Calu3 (cell line): Measurements from ENCODE around the gene ZNF536. TPM values are rescaled to one million over a fixed set of nuclear protein-coding genes. Genes with fewer than 3 reads are reported as not detected.
"Not testable (repeated sequence)": the region's sequence is repeated elsewhere in the genome, so short reads cannot be mapped to it uniquely, and the experiment has no call there.

ENCODE experiments used
- BruUV-seq: library from RNA; stranded (reverse); fragments of 400-500 nt; replicated peaks from 2 replicates; lab custom pipeline; 2021; lab: Mats Ljungman, UMichigan
- CTCF ChIA-PET: fragments of 300-600 bp; sonication (Branson Sonifier 250); formaldehyde crosslinking; loops from one replicate; lab custom pipeline; 2022; ENCODE audit warnings: antibody characterized with exemption; lab: Charles Lee
- DNase-seq: peaks from one replicate; pipeline ENCODE4 v3.0.0; 2022
- H3K27ac Mint-ChIP-seq: one replicate; pipeline ENCODE4 v1.8.0; 2022; ENCODE audit warnings: mixed read lengths; ENCODE audit not compliant: unreplicated experiment
- H3K27me3 Mint-ChIP-seq: one replicate; pipeline ENCODE4 v1.8.0; 2022; ENCODE audit warnings: mixed read lengths; ENCODE audit not compliant: unreplicated experiment
- H3K36me3 Mint-ChIP-seq: one replicate; pipeline ENCODE4 v1.8.0; 2022; ENCODE audit warnings: mild to moderate bottlenecking, moderate library complexity, mixed read lengths; ENCODE audit not compliant: insufficient read depth, unreplicated experiment
- H3K4me1 Mint-ChIP-seq: one replicate; pipeline ENCODE4 v1.8.0; 2022; ENCODE audit warnings: mild to moderate bottlenecking, low read depth, mixed read lengths; ENCODE audit not compliant: unreplicated experiment
- H3K4me3 Mint-ChIP-seq: one replicate; pipeline ENCODE4 v1.8.0; 2022; ENCODE audit warnings: mild to moderate bottlenecking, low read depth, moderate library complexity, mixed read lengths; ENCODE audit not compliant: unreplicated experiment
- H3K9me3 Mint-ChIP-seq: one replicate; pipeline ENCODE4 v1.8.0; 2022; ENCODE audit warnings: low read depth, mixed read lengths; ENCODE audit not compliant: unreplicated experiment
- CTCF ChIP-seq: fragments of 200-600 bp; IDR thresholded peaks from one replicate; pipeline ENCODE4 v1.8.0; 2022; ENCODE audit warnings: antibody characterized with exemption; ENCODE audit not compliant: unreplicated experiment
- intact Hi-C: fragments of 100-400 bp; cut with micrococcal nuclease; formaldehyde crosslinking; loops from one replicate; pipeline ENCODE4 v1.10.0; 2022; ENCODE audit not compliant: unreplicated experiment
- total RNA-seq: library from RNA; stranded (reverse); gene quantifications from 2 replicates; pipeline ENCODE4 v1.2.3, GENCODE V29; 2022

Gene ZNF536
- total RNA-seq, 1 experiment from 2014 or later: not detected

- H3K27me3 Mint-ChIP-seq: no peaks in the 10 kb centered on the region
- no peak for TF ChIP-seq CTCF
- no peaks in the 10 kb centered on the region for H3K36me3 Mint-ChIP-seq
- peaks cover 8% of the 10 kb centered on the region for H3K9me3 Mint-ChIP-seq
- CTCF ChIA-PET: no interaction called here
- no peak for DNase-seq
- no TSS peak for BruUV-seq
- no peak overlapping the region for H3K4me3 Mint-ChIP-seq
- intact Hi-C loops: no loop called here
- no peaks in the 10 kb centered on the region for H3K4me1 Mint-ChIP-seq
- no peak overlapping the region for H3K27ac Mint-ChIP-seq
These were observed 36.6 kb downstream of the ZNF536 start for GRCh38 chr19:30408734-30409301.

- H3K4me3 Mint-ChIP-seq: no peak overlapping the region
- no TSS peak for BruUV-seq
- H3K9me3 Mint-ChIP-seq: peaks cover 8% of the 10 kb centered on the region
- no peaks in the 10 kb centered on the region for H3K27me3 Mint-ChIP-seq
- intact Hi-C loops: no loop called here
- TF ChIP-seq CTCF: no peak
- CTCF ChIA-PET: no interaction called here
- H3K36me3 Mint-ChIP-seq: no peaks in the 10 kb centered on the region
- no peak overlapping the region for H3K27ac Mint-ChIP-seq
- H3K4me1 Mint-ChIP-seq: no peaks in the 10 kb centered on the region
- no peak for DNase-seq
These were observed 39.5 kb downstream of the ZNF536 start for GRCh38 chr19:30411714-30412113.

DNA sequence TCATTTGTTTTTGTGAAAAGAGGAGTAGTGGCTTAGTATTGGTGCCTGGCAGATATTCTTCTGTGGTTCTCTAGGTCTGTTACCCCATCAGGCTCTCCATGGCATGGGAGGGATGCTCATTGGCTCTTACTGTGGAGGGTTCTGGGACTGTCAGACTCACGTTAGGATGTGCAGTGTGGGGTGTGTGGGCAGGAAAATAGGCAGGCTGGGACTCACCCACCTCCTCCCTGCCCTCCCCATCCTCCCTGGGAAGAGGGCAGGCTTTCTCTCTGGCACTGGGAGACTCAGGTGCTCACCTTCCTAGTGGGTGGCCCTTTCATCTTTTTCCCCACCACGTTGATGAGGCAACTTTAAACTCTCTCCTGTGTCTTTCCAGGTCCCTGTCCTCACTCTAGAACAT is 44.2 kb downstream of the ZNF536 start:
- CTCF ChIA-PET: no interaction called here
- H3K27ac Mint-ChIP-seq: no peak overlapping the region
- no TSS peak for BruUV-seq
- intact Hi-C loops: no loop called here
- H3K4me1 Mint-ChIP-seq: no peaks in the 10 kb centered on the region
- H3K9me3 Mint-ChIP-seq: peaks cover 15% of the 10 kb centered on the region
- H3K4me3 Mint-ChIP-seq: no peak overlapping the region
- no peaks in the 10 kb centered on the region for H3K27me3 Mint-ChIP-seq
- no peak for DNase-seq
- no peak for TF ChIP-seq CTCF
- no peaks in the 10 kb centered on the region for H3K36me3 Mint-ChIP-seq

- CTCF ChIA-PET, DNase-seq, H3K4me1 Mint-ChIP-seq, H3K27ac Mint-ChIP-seq, H3K27me3 Mint-ChIP-seq, H3K36me3 Mint-ChIP-seq, BruUV-seq, H3K4me3 Mint-ChIP-seq, intact Hi-C loops: not testable (repeated sequence)
- peaks cover 15% of the 10 kb centered on the region for H3K9me3 Mint-ChIP-seq
These were observed 45.0 kb downstream of the ZNF536 start for GRCh38 chr19:30417166-30417565.

DNA sequence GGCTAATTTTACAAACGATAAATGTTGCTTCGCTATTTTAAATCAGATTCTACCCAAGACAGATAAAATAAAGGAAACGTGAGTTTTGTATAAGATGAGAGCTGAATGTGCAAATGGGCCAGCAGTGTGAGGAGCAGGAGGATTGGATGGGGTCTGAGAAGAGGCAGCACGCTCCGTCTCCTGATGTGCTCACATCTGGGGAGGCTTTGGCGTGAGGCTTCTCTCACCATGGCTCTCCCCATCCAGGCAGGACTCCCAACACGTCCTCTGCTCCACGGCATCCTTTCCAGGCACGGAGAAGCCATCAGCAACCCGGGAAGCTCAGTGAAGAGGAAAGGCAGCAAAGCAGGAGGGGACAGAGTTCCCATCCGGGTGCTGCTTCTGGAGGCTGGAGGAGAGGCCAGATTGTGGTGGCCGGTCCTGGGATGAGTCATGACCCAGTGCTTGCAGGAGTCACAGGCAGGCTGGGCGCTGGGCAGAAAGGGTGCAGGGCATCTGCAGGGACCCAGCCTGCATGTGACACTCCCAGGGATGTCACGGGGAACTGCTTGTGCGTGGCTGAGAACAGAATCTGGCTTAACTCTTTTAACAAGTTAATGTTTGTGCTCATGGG is 47.5 kb downstream of the ZNF536 start:
- peaks cover 19% of the 10 kb centered on the region for H3K9me3 Mint-ChIP-seq
- no peak for DNase-seq
- H3K27ac Mint-ChIP-seq: no peak overlapping the region
- no peaks in the 10 kb centered on the region for H3K27me3 Mint-ChIP-seq
- no peak overlapping the region for H3K4me3 Mint-ChIP-seq
- intact Hi-C loops: no loop called here
- H3K36me3 Mint-ChIP-seq: no peaks in the 10 kb centered on the region
- TF ChIP-seq CTCF: no peak
- no TSS peak for BruUV-seq
- H3K4me1 Mint-ChIP-seq: no peaks in the 10 kb centered on the region
- CTCF ChIA-PET: no interaction called here
